ENCODE results near the gene RGS7. TPM values are rescaled to one million over a fixed set of nuclear protein-coding genes. Genes with fewer than 3 reads are reported as not detected.

RGS7 gene
- polyA plus RNA-seq, 1 donor from 2014 or later, result 24.2 TPM

DNA sequence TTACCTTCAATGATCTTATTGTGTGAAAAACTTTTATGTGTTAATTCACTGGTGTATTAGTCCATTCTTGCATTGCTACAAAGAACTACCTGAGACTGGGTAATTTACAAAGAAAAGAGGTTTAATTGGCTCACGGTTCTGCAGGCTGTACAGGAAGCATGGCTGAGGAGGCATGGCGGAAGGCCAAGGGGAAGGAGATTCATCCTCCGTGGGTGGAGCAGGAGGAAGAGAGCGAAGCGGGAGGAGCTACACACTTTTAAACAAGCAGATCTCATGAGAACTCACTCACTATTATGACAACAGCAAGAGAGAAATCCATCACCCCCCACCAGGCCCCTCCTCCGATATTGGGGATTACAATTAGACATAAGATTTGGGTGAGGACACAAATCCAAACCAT, 44.2 kb upstream of the RGS7 start:
- H3K9me3 ChIP-seq (ENCODE audit: low read length), result no peaks in the 10 kb centered on the region
- H3K27me3 ChIP-seq (ENCODE audit: insufficient read depth, low read depth, low read length), result no peaks in the 10 kb centered on the region
- H3K27ac ChIP-seq (ENCODE audit: low read length), result no peak overlapping the region
- no peaks in the 10 kb centered on the region for H3K79me2 ChIP-seq (replicated peaks; ENCODE audit: insufficient read depth, low read length)
- no peak overlapping the region for H2AFZ ChIP-seq (ENCODE audit: low read depth, low read length)
- H3K36me3 ChIP-seq (ENCODE audit: insufficient read depth, low read length), result no peaks in the 10 kb centered on the region
- H3K4me3 ChIP-seq (ENCODE audit: low read length), result no peak overlapping the region
- H3K9ac ChIP-seq (ENCODE audit: low read length), result no peak overlapping the region
- H3F3A ChIP-seq (ENCODE audit: insufficient read depth, low read length, poor library complexity, severe bottlenecking), result no peaks in the 10 kb centered on the region
- no peaks in the 10 kb centered on the region for H4K20me1 ChIP-seq (ENCODE audit: insufficient read depth)
- TF ChIP-seq MXI1 (conservative IDR thresholded peaks at IDR 0.05; ENCODE audit: poor library complexity, severe bottlenecking), result no peak
- TF ChIP-seq, protein P1, sequence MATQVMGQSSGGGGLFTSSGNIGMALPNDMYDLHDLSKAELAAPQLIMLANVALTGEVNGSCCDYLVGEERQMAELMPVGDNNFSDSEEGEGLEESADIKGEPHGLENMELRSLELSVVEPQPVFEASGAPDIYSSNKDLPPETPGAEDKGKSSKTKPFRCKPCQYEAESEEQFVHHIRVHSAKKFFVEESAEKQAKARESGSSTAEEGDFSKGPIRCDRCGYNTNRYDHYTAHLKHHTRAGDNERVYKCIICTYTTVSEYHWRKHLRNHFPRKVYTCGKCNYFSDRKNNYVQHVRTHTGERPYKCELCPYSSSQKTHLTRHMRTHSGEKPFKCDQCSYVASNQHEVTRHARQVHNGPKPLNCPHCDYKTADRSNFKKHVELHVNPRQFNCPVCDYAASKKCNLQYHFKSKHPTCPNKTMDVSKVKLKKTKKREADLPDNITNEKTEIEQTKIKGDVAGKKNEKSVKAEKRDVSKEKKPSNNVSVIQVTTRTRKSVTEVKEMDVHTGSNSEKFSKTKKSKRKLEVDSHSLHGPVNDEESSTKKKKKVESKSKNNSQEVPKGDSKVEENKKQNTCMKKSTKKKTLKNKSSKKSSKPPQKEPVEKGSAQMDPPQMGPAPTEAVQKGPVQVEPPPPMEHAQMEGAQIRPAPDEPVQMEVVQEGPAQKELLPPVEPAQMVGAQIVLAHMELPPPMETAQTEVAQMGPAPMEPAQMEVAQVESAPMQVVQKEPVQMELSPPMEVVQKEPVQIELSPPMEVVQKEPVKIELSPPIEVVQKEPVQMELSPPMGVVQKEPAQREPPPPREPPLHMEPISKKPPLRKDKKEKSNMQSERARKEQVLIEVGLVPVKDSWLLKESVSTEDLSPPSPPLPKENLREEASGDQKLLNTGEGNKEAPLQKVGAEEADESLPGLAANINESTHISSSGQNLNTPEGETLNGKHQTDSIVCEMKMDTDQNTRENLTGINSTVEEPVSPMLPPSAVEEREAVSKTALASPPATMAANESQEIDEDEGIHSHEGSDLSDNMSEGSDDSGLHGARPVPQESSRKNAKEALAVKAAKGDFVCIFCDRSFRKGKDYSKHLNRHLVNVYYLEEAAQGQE (IDR thresholded peaks at IDR 0.05; ENCODE audit: borderline replicate concordance), result no peak
- TF ChIP-seq, protein P2, sequence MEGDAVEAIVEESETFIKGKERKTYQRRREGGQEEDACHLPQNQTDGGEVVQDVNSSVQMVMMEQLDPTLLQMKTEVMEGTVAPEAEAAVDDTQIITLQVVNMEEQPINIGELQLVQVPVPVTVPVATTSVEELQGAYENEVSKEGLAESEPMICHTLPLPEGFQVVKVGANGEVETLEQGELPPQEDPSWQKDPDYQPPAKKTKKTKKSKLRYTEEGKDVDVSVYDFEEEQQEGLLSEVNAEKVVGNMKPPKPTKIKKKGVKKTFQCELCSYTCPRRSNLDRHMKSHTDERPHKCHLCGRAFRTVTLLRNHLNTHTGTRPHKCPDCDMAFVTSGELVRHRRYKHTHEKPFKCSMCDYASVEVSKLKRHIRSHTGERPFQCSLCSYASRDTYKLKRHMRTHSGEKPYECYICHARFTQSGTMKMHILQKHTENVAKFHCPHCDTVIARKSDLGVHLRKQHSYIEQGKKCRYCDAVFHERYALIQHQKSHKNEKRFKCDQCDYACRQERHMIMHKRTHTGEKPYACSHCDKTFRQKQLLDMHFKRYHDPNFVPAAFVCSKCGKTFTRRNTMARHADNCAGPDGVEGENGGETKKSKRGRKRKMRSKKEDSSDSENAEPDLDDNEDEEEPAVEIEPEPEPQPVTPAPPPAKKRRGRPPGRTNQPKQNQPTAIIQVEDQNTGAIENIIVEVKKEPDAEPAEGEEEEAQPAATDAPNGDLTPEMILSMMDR (IDR thresholded peaks at IDR 0.05; ENCODE audit: poor library complexity, severe bottlenecking), result no peak
- TF ChIP-seq TAF1 (IDR thresholded peaks at IDR 0.05; ENCODE audit: low read depth), result no peak
- no peak for TF ChIP-seq SMC3 (conservative IDR thresholded peaks at IDR 0.05; ENCODE audit: poor library complexity)
- no peak for TF ChIP-seq RAD21 (conservative IDR thresholded peaks at IDR 0.05)
- TF ChIP-seq EZH2 (IDR thresholded peaks at IDR 0.05; ENCODE audit: borderline replicate concordance, insufficient read depth, low read length, poor library complexity, severe bottlenecking), result no peak
- TF ChIP-seq EP300 (conservative IDR thresholded peaks at IDR 0.05; ENCODE audit: poor library complexity, severe bottlenecking), result no peak
- no peak for TF ChIP-seq POLR2AphosphoS5 (IDR thresholded peaks at IDR 0.05)
- no peaks in the 10 kb centered on the region for H3K9me2 ChIP-seq (ENCODE audit: insufficient read depth, low read length)
- no peak overlapping the region for H3K4me2 ChIP-seq (ENCODE audit: low read length)

DNA sequence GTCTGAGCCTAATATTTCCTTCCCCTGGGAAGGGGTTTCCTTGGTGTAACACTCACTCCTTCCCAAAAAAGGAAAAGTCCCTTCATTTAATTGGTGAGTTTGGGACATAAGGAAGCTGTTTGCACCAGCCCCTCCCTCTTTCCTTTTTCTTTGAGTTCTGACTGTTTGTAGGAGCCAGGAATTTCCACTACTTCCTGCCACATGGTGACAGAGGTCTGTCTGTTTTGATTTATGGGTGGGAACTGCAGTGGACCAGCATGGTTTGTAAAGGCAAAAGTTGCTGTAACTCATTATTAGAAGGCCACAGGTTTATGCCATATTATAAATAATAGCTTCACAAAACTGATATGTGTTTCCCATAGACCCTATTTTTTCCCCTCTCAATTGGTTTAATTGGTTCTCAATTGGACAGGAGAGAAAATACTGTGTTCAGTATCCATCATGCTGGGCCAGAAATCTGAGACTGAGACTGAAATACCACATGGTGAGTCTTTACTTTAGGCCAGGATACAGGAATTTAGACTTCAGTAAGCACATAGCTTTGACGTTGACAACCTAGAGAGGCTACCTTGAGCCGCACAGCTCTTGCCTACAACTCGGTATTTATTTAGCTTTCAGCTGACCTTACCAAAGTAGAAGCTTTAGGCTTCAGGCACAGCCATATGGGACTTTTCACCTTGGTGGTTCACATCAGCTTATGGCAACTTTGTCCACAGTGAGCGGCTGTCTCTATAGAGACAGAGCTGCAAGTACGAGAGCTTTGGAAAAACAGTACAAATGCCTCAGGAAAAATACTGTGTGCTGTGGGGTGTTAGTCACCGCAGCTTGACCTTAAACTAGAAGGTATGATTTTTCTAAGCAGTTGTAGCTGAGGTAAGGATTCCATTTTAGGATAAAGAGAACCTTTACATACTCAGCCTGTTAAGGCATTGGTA, 40.0 kb upstream of the RGS7 start:
- no peak overlapping the region for H2AFZ ChIP-seq (ENCODE audit: low read depth, low read length)
- no peak overlapping the region for H3K4me2 ChIP-seq (ENCODE audit: low read length)

More for the DNA sequence above, 40.0 kb upstream of the RGS7 start:
- Histone ChIP-seq H3K9me2 (ENCODE audit: insufficient read depth, low read length) (no peaks in the 10 kb centered on the region), H3F3A (ENCODE audit: insufficient read depth, low read length, poor library complexity, severe bottlenecking) (no peaks in the 10 kb centered on the region), H3K9ac (ENCODE audit: low read length) (no peak overlapping the region), H3K36me3 (ENCODE audit: insufficient read depth, low read length) (no peaks in the 10 kb centered on the region), H4K20me1 (ENCODE audit: insufficient read depth) (no peaks in the 10 kb centered on the region), H3K27ac (ENCODE audit: low read length) (no peak overlapping the region), H3K27me3 (ENCODE audit: insufficient read depth, low read depth, low read length) (no peaks in the 10 kb centered on the region), H3K9me3 (ENCODE audit: low read length) (no peaks in the 10 kb centered on the region), H3K4me3 (ENCODE audit: low read length) (no peak overlapping the region), H3K79me2 (replicated peaks; ENCODE audit: insufficient read depth, low read length) (no peaks in the 10 kb centered on the region)
- TF ChIP-seq RAD21 (conservative IDR thresholded peaks at IDR 0.05) (no peak), EP300 (conservative IDR thresholded peaks at IDR 0.05; ENCODE audit: poor library complexity, severe bottlenecking) (no peak), SMC3 (conservative IDR thresholded peaks at IDR 0.05; ENCODE audit: poor library complexity) (no peak), POLR2AphosphoS5 (IDR thresholded peaks at IDR 0.05) (no peak), EZH2 (IDR thresholded peaks at IDR 0.05; ENCODE audit: borderline replicate concordance, insufficient read depth, low read length, poor library complexity, severe bottlenecking) (no peak), MXI1 (conservative IDR thresholded peaks at IDR 0.05; ENCODE audit: poor library complexity, severe bottlenecking) (no peak), TAF1 (IDR thresholded peaks at IDR 0.05; ENCODE audit: low read depth) (no peak)
- TF ChIP-seq, protein P2 (IDR thresholded peaks at IDR 0.05; ENCODE audit: poor library complexity, severe bottlenecking), result no peak
- TF ChIP-seq, protein P1 (IDR thresholded peaks at IDR 0.05; ENCODE audit: borderline replicate concordance), result no peak
